Lower leg skin (tissue), 4 donors: ENCODE results near the gene IL17D. TPM values are rescaled to one million over a fixed set of nuclear protein-coding genes. Genes with fewer than 3 reads are reported as not detected.
"Not testable (repeated sequence)": the region's sequence is repeated elsewhere in the genome, so short reads cannot be mapped to it uniquely, and the experiment has no call there.

Source experiments
- DNase-seq, 2 donors: peaks; one replicate each; pipeline ENCODE4 v3.0.0-alpha.2; 2019; ENCODE audit warnings: low spot score in 2 of 2
- H3K4me3 ChIP-seq: fragments of 200-600 bp; sonication (generic); 2 replicates; pipeline ENCODE4 v1.5.1; 2017; ENCODE audit warnings: mild to moderate bottlenecking, low read depth; ENCODE audit not compliant: poor library complexity, severe bottlenecking
- POLR2A ChIP-seq, 2 donors: fragments of 450-650 bp; IDR thresholded peaks; one replicate each; pipeline ENCODE4 v1.6.1; 2016 to 2017; ENCODE audit warnings: antibody characterized with exemption in 2 of 2, mild to moderate bottlenecking in 1 of 2, moderate library complexity in 1 of 2
- WGBS, 2 donors: methylation state at CpG; one replicate each; pipeline ENCODE4 v1.1.5; 2018; 5-methylcytosine and 5-hydroxymethylcytosine counted together
- intact Hi-C: fragments of 100-400 bp; cut with DNase I; formaldehyde crosslinking; loops from one replicate; pipeline ENCODE4 v1.15.0; 2023; ENCODE audit warnings: low total_unique reads
- total RNA-seq, 4 donors: library from RNA; depleted of rRNA; stranded (reverse); fragments of >200 nt; gene quantifications; one replicate each; pipeline ENCODE4 v1.1.0, GENCODE V29; 2016
- TF ChIP-seq, protein P1 (sequence below), 3 donors: fragments of 450-650 bp; IDR thresholded peaks; one replicate each; pipeline ENCODE4 v1.5.1; 2016; ENCODE audit warnings: antibody characterized with exemption in 3 of 3, mild to moderate bottlenecking in 3 of 3, moderate library complexity in 2 of 3

The IL17D gene
- total RNA-seq, 4 donors from 2014 or later: 0.76 to 3.5 (median 1.9) TPM

DNA sequence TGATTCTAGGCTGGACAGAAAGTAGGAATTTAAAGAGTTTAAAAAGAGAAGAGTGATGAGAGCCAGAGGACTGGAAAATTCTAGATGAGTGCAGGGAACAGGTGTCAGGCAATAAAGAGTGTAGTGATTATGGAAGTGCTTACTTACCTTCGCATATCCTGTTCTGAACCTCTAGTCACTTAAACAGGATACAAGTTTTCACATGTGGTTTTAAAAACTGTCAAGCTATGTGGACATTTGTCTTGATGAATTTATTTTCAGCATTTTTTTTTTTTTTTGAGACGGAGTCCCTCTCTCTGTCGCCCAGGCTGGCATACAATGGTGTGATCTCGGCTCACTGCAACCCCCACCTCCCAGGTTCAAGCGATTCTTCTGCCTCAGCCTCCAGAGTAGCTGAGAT, 34.3 kb upstream of the IL17D start:
- H3K4me3 ChIP-seq: no peak overlapping the region
- intact Hi-C loops: no loop called here
- TF ChIP-seq POLR2A (IDR thresholded peaks at IDR 0.05): no peak
- TF ChIP-seq, protein P1, sequence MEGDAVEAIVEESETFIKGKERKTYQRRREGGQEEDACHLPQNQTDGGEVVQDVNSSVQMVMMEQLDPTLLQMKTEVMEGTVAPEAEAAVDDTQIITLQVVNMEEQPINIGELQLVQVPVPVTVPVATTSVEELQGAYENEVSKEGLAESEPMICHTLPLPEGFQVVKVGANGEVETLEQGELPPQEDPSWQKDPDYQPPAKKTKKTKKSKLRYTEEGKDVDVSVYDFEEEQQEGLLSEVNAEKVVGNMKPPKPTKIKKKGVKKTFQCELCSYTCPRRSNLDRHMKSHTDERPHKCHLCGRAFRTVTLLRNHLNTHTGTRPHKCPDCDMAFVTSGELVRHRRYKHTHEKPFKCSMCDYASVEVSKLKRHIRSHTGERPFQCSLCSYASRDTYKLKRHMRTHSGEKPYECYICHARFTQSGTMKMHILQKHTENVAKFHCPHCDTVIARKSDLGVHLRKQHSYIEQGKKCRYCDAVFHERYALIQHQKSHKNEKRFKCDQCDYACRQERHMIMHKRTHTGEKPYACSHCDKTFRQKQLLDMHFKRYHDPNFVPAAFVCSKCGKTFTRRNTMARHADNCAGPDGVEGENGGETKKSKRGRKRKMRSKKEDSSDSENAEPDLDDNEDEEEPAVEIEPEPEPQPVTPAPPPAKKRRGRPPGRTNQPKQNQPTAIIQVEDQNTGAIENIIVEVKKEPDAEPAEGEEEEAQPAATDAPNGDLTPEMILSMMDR (IDR thresholded peaks at IDR 0.05): no peak
- WGBS, 2 donors: 88 to 90% methylated on average over 5 of the region's 5 CpGs
- no peak for DNase-seq

DNA sequence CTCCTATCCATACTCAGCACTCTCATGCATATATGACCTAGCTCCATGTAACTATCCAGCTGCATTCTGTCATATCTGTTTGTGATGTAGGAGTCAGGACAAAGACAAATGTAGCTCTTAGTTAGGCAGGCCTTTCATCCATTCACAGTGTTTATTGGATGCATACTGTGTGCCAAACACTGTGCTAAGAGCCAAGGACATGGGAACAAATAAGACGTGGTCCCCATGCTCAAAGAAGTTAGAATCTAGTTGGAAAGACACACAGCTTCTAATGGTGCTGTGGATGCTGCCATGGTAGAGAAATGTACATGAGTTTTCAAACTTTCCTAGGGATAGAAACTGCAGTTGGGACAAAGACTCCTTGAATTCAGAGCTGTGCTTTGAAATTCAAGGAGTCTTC, 31.7 kb upstream of the IL17D start:
- no peak for TF ChIP-seq POLR2A (IDR thresholded peaks at IDR 0.05)
- TF ChIP-seq, protein P1 (IDR thresholded peaks at IDR 0.05): no peak
- no peak for DNase-seq
- intact Hi-C loops: no loop called here
- H3K4me3 ChIP-seq: no peak overlapping the region
- 92 to 93% methylated on average over 1 of the region's 1 CpG for WGBS, 2 donors

DNA sequence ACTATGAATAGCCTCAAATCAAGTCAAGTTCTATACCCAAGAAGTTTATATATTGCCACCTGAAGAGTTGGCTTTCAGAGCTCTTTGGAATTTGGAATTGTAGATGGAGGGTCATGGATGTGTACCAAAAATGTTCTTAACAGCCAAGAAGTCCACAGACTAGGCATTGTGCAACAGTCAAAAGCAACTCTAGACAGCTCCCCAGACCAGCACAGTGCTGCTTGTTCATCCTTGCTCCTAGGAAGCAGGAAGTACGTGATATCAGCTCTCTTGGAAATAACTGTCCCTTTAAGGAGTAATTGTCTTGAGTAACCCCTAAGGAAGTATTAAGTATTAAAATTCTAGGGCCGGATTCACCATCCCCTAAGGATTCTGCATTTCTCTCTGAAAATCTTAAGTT, 30.7 kb upstream of the IL17D start:
- DNase-seq: no peak
- intact Hi-C loops: no loop called here
- no peak overlapping the region for H3K4me3 ChIP-seq
- 35 to 66% methylated on average over 2 of the region's 2 CpGs for WGBS, 2 donors
- TF ChIP-seq, protein P1 (IDR thresholded peaks at IDR 0.05): no peak
- no peak for TF ChIP-seq POLR2A (IDR thresholded peaks at IDR 0.05)

DNA sequence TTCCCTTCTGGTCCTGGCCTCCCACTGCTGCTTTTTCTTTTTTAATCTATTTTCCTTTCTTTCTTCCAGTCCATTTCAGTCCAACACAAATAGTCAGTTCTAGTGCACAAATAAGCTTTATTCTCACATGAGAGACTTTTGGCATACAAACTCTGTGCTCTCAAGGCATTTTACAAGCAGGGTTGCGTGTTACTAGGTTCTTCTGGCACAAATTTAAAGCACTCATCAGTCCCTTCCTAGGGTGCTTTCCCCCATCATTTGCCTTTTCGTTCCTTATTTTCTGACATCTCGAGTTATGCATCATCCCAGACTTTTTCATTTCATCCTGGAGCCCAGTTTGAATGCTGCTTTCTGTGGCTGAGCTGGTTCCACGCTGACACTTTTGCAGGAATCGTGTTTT, 29.8 kb upstream of the IL17D start:
- 82 to 83% methylated on average over 5 of the region's 5 CpGs for WGBS, 2 donors
- no peak for DNase-seq
- no peak overlapping the region for H3K4me3 ChIP-seq
- intact Hi-C loops: no loop called here
- TF ChIP-seq POLR2A (IDR thresholded peaks at IDR 0.05): no peak
- TF ChIP-seq, protein P1 (IDR thresholded peaks at IDR 0.05): no peak

DNA sequence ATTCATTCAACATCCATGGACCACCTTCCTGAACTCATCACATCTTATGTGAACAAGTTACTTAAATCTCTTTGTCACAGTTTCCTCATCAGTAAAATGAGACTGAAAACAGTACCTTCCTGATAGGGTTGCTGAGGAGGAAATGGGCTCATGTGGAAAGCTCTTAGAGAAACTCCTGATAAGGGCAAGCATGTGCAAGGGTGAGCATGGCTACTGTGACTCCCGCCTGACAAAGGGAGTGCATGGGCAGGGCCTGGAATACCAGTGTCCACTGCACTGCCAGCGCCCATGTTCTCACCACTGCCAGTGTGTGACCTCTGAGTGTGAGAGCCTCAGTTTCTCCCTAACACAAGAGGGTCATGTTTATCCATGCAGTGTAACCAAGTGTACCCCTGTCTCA, 27.3 kb upstream of the IL17D start:
- TF ChIP-seq POLR2A (IDR thresholded peaks at IDR 0.05): no peak
- TF ChIP-seq, protein P1 (IDR thresholded peaks at IDR 0.05): no peak
- intact Hi-C loops: no loop called here
- no peak overlapping the region for H3K4me3 ChIP-seq
- no peak for DNase-seq
- WGBS, 2 donors: 97 to 100% methylated on average over 2 of the region's 2 CpGs

DNA sequence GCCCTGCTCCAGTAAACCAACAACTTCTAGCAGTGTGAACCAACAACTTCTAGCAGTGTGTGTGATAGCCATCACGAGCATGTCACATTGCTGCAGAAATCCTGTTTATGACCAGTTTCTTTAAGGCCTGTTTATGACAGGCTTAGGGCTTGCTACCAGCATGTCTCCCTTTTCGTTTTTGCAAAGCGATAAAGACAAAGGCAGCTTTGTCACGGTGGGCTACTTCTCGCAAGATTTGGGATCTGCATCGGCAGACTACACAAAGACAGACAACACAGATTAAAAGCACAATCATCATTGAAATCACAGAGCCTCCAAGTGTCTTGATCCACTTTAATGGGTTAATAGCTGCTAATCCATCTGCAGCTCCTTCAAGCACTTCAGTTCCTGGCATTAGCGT, 24.9 kb upstream of the IL17D start:
- DNase-seq, H3K4me3 ChIP-seq, intact Hi-C loops: not testable (repeated sequence)
- 84 to 88% methylated on average over 7 of the region's 7 CpGs for WGBS, 2 donors
